IMR-90 (cell line): ENCODE results near the gene TTC21A. TPM values are rescaled to one million over a fixed set of nuclear protein-coding genes. Genes with fewer than 3 reads are reported as not detected.

ENCODE experiments used
- ATAC-seq: fragments of 200-7000 bp; cut with Tn5 transposase; 2 replicates; pipeline ENCODE4 v1.9.1; 2020; ENCODE audit warnings: low read depth, mild to moderate bottlenecking, moderate library complexity
- BruUV-seq: library from RNA; stranded (reverse); fragments of 400-500 nt; replicated peaks from 2 replicates; lab custom pipeline; 2021; lab: Mats Ljungman, UMichigan
- CTCF ChIA-PET: fragments of 300-600 bp; formaldehyde crosslinking; extraction: SDS; loops from one replicate; lab custom pipeline; 2021; ENCODE audit warnings: antibody characterized with exemption; lab: Yijun Ruan, JAX
- POLR2A ChIA-PET: fragments of 300-600 bp; sonication (Branson Sonifier 250); formaldehyde crosslinking; loops from one replicate; lab custom pipeline; 2022; ENCODE audit warnings: antibody characterized with exemption; ENCODE audit not compliant: unreplicated experiment; lab: Charles Lee
- DNase-seq: peaks from one replicate; pipeline ENCODE4 v3.0.0; 2013
- H2AFZ ChIP-seq: replicated peaks from 2 replicates; pipeline ENCODE3; 2013; ENCODE audit warnings: low read length, mild to moderate bottlenecking; ENCODE audit not compliant: poor library complexity
- H2AK5ac ChIP-seq: 2 replicates; pipeline ENCODE4 v1.6.1; 2013; ENCODE audit warnings: low read depth, low read length, inconsistent platforms
- H2AK9ac ChIP-seq: replicated peaks from 2 replicates; pipeline ENCODE3; 2013; ENCODE audit warnings: mild to moderate bottlenecking, low read depth, low read length, moderate library complexity; ENCODE audit not compliant: poor library complexity
- H2BK120ac ChIP-seq: 2 replicates; pipeline ENCODE4 v1.6.1; 2013; ENCODE audit warnings: low read depth, low read length, inconsistent platforms
- H2BK15ac ChIP-seq: 3 replicates; pipeline ENCODE4 v1.6.1; 2013; ENCODE audit warnings: low read depth, low read length, inconsistent platforms
- H2BK20ac ChIP-seq: 2 replicates; pipeline ENCODE4 v1.6.1; 2013; ENCODE audit warnings: low read depth, mild to moderate bottlenecking, inconsistent platforms, low read length, moderate library complexity
- H2BK5ac ChIP-seq: 2 replicates; pipeline ENCODE4 v1.6.1; 2013; ENCODE audit warnings: mild to moderate bottlenecking, low read depth, low read length, inconsistent platforms; ENCODE audit not compliant: poor library complexity, severe bottlenecking
- H3K14ac ChIP-seq: replicated peaks from 2 replicates; pipeline ENCODE4 v1.6.1; 2013; ENCODE audit warnings: low read depth, low read length, inconsistent platforms
- H3K18ac ChIP-seq: 2 replicates; pipeline ENCODE4 v1.6.1; 2013; ENCODE audit warnings: low read depth, low read length, control low read depth
- H3K23ac ChIP-seq: 2 replicates; pipeline ENCODE4 v1.6.1; 2013; ENCODE audit warnings: low read depth, low read length, inconsistent platforms
- H3K27ac ChIP-seq: 2 replicates; pipeline ENCODE4 v1.5.1; 2013; ENCODE audit warnings: mild to moderate bottlenecking, control low read depth, low read length; ENCODE audit not compliant: insufficient read depth
- H3K27me3 ChIP-seq: 2 replicates; pipeline ENCODE4 v1.6.1; 2013; ENCODE audit warnings: low read length; ENCODE audit not compliant: control insufficient read depth, insufficient read depth
- H3K36me3 ChIP-seq: 2 replicates; pipeline ENCODE4 v1.6.1; 2013; ENCODE audit warnings: low read length, mixed read lengths; ENCODE audit not compliant: control insufficient read depth, insufficient read depth
- H3K4ac ChIP-seq: 2 replicates; pipeline ENCODE4 v1.6.1; 2013; ENCODE audit warnings: low read depth, low read length, inconsistent platforms
- H3K4me1 ChIP-seq: 2 replicates; pipeline ENCODE4 v1.6.1; 2013; ENCODE audit warnings: low read length, mixed read lengths; ENCODE audit not compliant: control insufficient read depth, insufficient read depth
- H3K4me2 ChIP-seq: 2 replicates; pipeline ENCODE4 v1.6.1; 2013; ENCODE audit warnings: low read depth, mild to moderate bottlenecking, control low read depth, low read length, moderate library complexity
- H3K4me3 ChIP-seq: 2 replicates; pipeline ENCODE4 v1.5.1; 2013; ENCODE audit warnings: low read depth, mild to moderate bottlenecking, control low read depth, low read length, moderate library complexity; ENCODE audit not compliant: insufficient read depth
- H3K56ac ChIP-seq: 2 replicates; pipeline ENCODE4 v1.6.1; 2013; ENCODE audit warnings: low read length, inconsistent platforms; ENCODE audit not compliant: insufficient read depth; ENCODE audit errors: extremely low read depth
- H3K79me1 ChIP-seq, 2 experiments: 2 replicates each; pipeline ENCODE4 v1.6.1; 2013; ENCODE audit warnings: low read length in 2 of 2, inconsistent platforms in 1 of 2, low read depth in 1 of 2
- H3K9ac ChIP-seq: 2 replicates; pipeline ENCODE4 v1.6.1; 2013; ENCODE audit warnings: low read depth, low read length, control low read depth
- H3K9me1 ChIP-seq: 2 replicates; pipeline ENCODE4 v1.6.1; 2013; ENCODE audit warnings: low read length, inconsistent platforms; ENCODE audit not compliant: insufficient read depth
- H3K9me3 ChIP-seq: 2 replicates; pipeline ENCODE4 v1.6.1; 2013; ENCODE audit warnings: low read length; ENCODE audit not compliant: control insufficient read depth, insufficient read depth
- H4K20me1 ChIP-seq: 2 replicates; pipeline ENCODE4 v1.6.1; 2013; ENCODE audit warnings: low read length, inconsistent platforms; ENCODE audit not compliant: insufficient read depth
- H4K5ac ChIP-seq: 2 replicates; pipeline ENCODE4 v1.6.1; 2013; ENCODE audit warnings: mild to moderate bottlenecking, low read depth, low read length, control low read depth
- H4K8ac ChIP-seq, 2 experiments: 2 replicates each; pipeline ENCODE4 v1.6.1; 2013; ENCODE audit warnings: low read depth in 2 of 2, low read length in 2 of 2, control low read depth in 1 of 2, inconsistent platforms in 1 of 2
- H4K91ac ChIP-seq: 2 replicates; pipeline ENCODE4 v1.6.1; 2013; ENCODE audit warnings: low read depth, low read length, inconsistent platforms; ENCODE audit not compliant: insufficient read depth
- MAZ ChIP-seq: IDR thresholded peaks from 2 replicates; pipeline ENCODE4 v1.6.1; 2012; ENCODE audit warnings: low read depth, mild to moderate bottlenecking, low read length, improper control_type of control experiment, moderate library complexity, borderline replicate concordance
- MXI1 ChIP-seq: IDR thresholded peaks from 2 replicates; pipeline ENCODE4 v1.6.1; 2012; ENCODE audit warnings: low read depth, mild to moderate bottlenecking, low read length, moderate library complexity, borderline replicate concordance
- RCOR1 ChIP-seq: IDR thresholded peaks from 2 replicates; pipeline ENCODE4 v1.6.1; 2012; ENCODE audit warnings: mild to moderate bottlenecking, low read length, improper control_type of control experiment; ENCODE audit not compliant: insufficient replicate concordance
- USF2 ChIP-seq: fragments of 150-350 bp; IDR thresholded peaks from 2 replicates; pipeline ENCODE4 v1.6.1; 2017; ENCODE audit warnings: mild to moderate bottlenecking, antibody characterized with exemption, low read length, low read depth
- WGBS, 2 experiments: methylation state at CpG; one replicate each; pipeline versions ENCODE4 v1.1.5 to v1.1.7; 2013; ENCODE audit warnings: missing lambda C conversion rate in 2 of 2; ENCODE audit not compliant: insufficient read length in 1 of 2; ENCODE audit errors: extremely low coverage in 2 of 2; 5-methylcytosine and 5-hydroxymethylcytosine counted together
- dilution Hi-C: fragments of 300-500 bp; cut with HindIII; formaldehyde crosslinking; loops from one replicate; pipeline ENCODE4 v1.14.3; 2018; ENCODE audit warnings: low sequenced_read_pairs; ENCODE audit not compliant: unreplicated experiment
- in situ Hi-C: fragments of 300-500 bp; cut with MboI; formaldehyde crosslinking; loops from 3 replicates; pipeline ENCODE4 v1.14.3; 2019; ENCODE audit warnings: low sequenced_read_pairs, inconsistent platforms, mixed read lengths
- intact Hi-C: fragments of 100-400 bp; cut with micrococcal nuclease; formaldehyde crosslinking; loops from 2 replicates; pipeline ENCODE4 v1.10.0; 2022
- polyA plus RNA-seq, 3 experiments: library from polyadenylated mRNA; depleted of rRNA; stranded (reverse); fragments of >200 nt; gene quantifications; 2 replicates each; pipeline ENCODE4 v1.2.3, GENCODE V29; 2012; ENCODE audit warnings: low replicate concordance in 1 of 3
- total RNA-seq: library from RNA; depleted of rRNA; stranded (reverse); fragments of >200 nt; gene quantifications from 2 replicates; pipeline ENCODE4 v1.2.3, GENCODE V29; 2012
- TF ChIP-seq, protein P1 (sequence below): fragments of 150-350 bp; IDR thresholded peaks from 2 replicates; pipeline ENCODE4 v1.6.1; 2016; ENCODE audit warnings: low read depth, mild to moderate bottlenecking, low read length, moderate library complexity, borderline replicate concordance

TTC21A gene
- total and polyA plus RNA-seq, 2 of the 4 experiments (the other 2 are of a cell fraction): 0.90 to 1.8 TPM

DNA sequence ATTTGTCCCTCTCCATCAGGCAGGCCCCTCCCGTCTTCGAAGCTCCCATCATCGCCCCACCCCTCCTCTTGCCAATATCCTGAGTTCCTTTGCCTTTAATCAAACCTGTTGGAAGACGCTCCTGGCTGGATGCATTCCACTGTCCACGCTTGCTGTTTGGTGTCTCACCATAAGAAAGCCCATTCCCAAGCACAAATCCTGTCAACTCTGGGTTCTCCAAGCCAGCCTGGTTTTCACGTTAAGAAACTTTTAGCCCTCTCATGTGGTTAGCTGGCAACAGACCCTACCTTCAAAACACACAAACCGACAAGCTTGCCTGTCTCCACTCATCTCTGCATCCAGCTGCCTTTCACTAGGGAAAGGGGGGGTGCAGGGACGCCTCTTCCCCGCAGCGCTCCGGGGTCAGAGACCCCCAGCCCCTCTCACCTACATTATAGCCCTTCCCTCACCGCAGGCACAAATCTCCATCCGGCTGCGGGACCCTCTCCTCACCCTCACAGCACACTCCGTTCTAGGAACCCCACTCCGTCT lies 1.1 kb upstream of the TTC21A start:
- Histone ChIP-seq H3K9me1 (peaks cover 8% of the 10 kb centered on the region), H3K9ac (peak overlapping the region; percentile 84), H3K27ac (peak overlapping the region; percentile 81), H4K20me1 (peaks cover 49% of the 10 kb centered on the region), H3K14ac (peak overlapping the region; percentile 75), H3K27me3 (no peaks in the 10 kb centered on the region), H3K4ac (peak overlapping the region; percentile 52; the same call in 1 of the 2 replicates), H3K36me3 (no peaks in the 10 kb centered on the region), H3K56ac (peak overlapping the region; percentile 43), H2AFZ (peak overlapping the region; percentile 99), H4K8ac (no peak overlapping the region; a peak in 1 of 4 replicates), H2BK120ac (no peak overlapping the region; the same call in 1 of the 2 replicates), H4K5ac (no peak overlapping the region), H3K4me1 (peaks cover 4% of the 10 kb centered on the region; the same call in 1 of the 2 replicates), H2AK9ac (peak overlapping the region; percentile 87), H3K4me2 (peak overlapping the region; percentile 82), H4K91ac (no peak overlapping the region), H3K18ac (no peak overlapping the region), H2BK15ac (no peak overlapping the region), H3K79me1 (peaks cover 13 to 55% of the 10 kb centered on the region in 2 experiments), H2BK5ac (peak overlapping the region; percentile 6), H2BK20ac (no peak overlapping the region), H2AK5ac (no peak overlapping the region), H3K23ac (peak overlapping the region; percentile 85), H3K4me3 (peak overlapping the region; percentile 67), H3K9me3 (no peaks in the 10 kb centered on the region)
- DNase-seq (peak; percentile 57), ATAC-seq (no peak)
- TF ChIP-seq MAZ (no peak), RCOR1 (no peak), USF2 (no peak), MXI1 (peak; percentile 72)
- TF ChIP-seq, protein P1, sequence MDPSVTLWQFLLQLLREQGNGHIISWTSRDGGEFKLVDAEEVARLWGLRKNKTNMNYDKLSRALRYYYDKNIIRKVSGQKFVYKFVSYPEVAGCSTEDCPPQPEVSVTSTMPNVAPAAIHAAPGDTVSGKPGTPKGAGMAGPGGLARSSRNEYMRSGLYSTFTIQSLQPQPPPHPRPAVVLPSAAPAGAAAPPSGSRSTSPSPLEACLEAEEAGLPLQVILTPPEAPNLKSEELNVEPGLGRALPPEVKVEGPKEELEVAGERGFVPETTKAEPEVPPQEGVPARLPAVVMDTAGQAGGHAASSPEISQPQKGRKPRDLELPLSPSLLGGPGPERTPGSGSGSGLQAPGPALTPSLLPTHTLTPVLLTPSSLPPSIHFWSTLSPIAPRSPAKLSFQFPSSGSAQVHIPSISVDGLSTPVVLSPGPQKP: no peak
- ChIA-PET POLR2A (no interaction called here), CTCF (interaction anchor here (1.1 to 1.4 kb wide), 2 partner anchors 72 to 182 kb away, joined by 3 to 10 read pairs; no protein-coding TSS in a partner anchor)
- dilution Hi-C loops (no loop called here), in situ Hi-C loops (no loop called here), intact Hi-C loops (loop anchor here (2.0 to 5.0 kb wide), 3 partner anchors 61 to 276 kb away; partner anchors contain the start of gene SLC25A38)
- WGBS, 2 experiments: 5% methylated on average over 7 of the region's 16 CpGs; no CpG with 5 or more reads in 1 of the 2 experiments
- BruUV-seq: no TSS peak
